HL-60 (cell line): ENCODE results near the gene POLN.

Experiments used
- GABPA ChIP-seq: IDR thresholded peaks from 2 replicates; pipeline ENCODE4 v1.6.1; 2012; ENCODE audit warnings: low read depth
- POLR2AphosphoS5 ChIP-seq: IDR thresholded peaks from 2 replicates; pipeline ENCODE4 v1.6.1; 2012; ENCODE audit warnings: low read depth
- SPI1 ChIP-seq: IDR thresholded peaks from 2 replicates; pipeline ENCODE4 v1.6.1; 2012; ENCODE audit warnings: low read depth, mild to moderate bottlenecking, borderline replicate concordance
- TF ChIP-seq, protein P1 (sequence below): IDR thresholded peaks from one replicate; pipeline ENCODE4 v1.5.1; 2011; ENCODE audit warnings: low read length, control low read depth, inconsistent platforms; ENCODE audit not compliant: insufficient read depth
- TF ChIP-seq, protein P2 (sequence below): IDR thresholded peaks from 2 replicates; pipeline ENCODE4 v1.6.1; 2012; ENCODE audit warnings: low read depth; ENCODE audit not compliant: insufficient replicate concordance

- TF ChIP-seq, protein P1, sequence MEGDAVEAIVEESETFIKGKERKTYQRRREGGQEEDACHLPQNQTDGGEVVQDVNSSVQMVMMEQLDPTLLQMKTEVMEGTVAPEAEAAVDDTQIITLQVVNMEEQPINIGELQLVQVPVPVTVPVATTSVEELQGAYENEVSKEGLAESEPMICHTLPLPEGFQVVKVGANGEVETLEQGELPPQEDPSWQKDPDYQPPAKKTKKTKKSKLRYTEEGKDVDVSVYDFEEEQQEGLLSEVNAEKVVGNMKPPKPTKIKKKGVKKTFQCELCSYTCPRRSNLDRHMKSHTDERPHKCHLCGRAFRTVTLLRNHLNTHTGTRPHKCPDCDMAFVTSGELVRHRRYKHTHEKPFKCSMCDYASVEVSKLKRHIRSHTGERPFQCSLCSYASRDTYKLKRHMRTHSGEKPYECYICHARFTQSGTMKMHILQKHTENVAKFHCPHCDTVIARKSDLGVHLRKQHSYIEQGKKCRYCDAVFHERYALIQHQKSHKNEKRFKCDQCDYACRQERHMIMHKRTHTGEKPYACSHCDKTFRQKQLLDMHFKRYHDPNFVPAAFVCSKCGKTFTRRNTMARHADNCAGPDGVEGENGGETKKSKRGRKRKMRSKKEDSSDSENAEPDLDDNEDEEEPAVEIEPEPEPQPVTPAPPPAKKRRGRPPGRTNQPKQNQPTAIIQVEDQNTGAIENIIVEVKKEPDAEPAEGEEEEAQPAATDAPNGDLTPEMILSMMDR: no peak
- no peak for TF ChIP-seq GABPA
- TF ChIP-seq, protein P2, sequence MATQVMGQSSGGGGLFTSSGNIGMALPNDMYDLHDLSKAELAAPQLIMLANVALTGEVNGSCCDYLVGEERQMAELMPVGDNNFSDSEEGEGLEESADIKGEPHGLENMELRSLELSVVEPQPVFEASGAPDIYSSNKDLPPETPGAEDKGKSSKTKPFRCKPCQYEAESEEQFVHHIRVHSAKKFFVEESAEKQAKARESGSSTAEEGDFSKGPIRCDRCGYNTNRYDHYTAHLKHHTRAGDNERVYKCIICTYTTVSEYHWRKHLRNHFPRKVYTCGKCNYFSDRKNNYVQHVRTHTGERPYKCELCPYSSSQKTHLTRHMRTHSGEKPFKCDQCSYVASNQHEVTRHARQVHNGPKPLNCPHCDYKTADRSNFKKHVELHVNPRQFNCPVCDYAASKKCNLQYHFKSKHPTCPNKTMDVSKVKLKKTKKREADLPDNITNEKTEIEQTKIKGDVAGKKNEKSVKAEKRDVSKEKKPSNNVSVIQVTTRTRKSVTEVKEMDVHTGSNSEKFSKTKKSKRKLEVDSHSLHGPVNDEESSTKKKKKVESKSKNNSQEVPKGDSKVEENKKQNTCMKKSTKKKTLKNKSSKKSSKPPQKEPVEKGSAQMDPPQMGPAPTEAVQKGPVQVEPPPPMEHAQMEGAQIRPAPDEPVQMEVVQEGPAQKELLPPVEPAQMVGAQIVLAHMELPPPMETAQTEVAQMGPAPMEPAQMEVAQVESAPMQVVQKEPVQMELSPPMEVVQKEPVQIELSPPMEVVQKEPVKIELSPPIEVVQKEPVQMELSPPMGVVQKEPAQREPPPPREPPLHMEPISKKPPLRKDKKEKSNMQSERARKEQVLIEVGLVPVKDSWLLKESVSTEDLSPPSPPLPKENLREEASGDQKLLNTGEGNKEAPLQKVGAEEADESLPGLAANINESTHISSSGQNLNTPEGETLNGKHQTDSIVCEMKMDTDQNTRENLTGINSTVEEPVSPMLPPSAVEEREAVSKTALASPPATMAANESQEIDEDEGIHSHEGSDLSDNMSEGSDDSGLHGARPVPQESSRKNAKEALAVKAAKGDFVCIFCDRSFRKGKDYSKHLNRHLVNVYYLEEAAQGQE: no peak
- TF ChIP-seq POLR2AphosphoS5: no peak
- TF ChIP-seq SPI1: no peak
These were observed 36.0 kb upstream of the POLN start for GRCh38 chr4:2277956-2278355.
